ENCODE results near the gene MAPK8IP3. TPM values are rescaled to one million over a fixed set of nuclear protein-coding genes. Genes with fewer than 3 reads are reported as not detected.

MAPK8IP3 gene
- total RNA-seq, 1 donor from 2014 or later, result 46.1 TPM

GRCh38 chr16:1812732-1813163 is 106.8 kb downstream of the MAPK8IP3 start:
- DNase-seq, result no peak

GRCh38 chr16:1815461-1815860 is 109.5 kb downstream of the MAPK8IP3 start:
- DNase-seq, result no peak

GRCh38 chr16:1816396-1817275 is 110.6 kb downstream of the MAPK8IP3 start:
- no peak for DNase-seq

- DNase-seq, result no peak
Measured at GRCh38 chr16:1817276-1817589, 111.2 kb downstream of the MAPK8IP3 start.

GRCh38 chr16:1817716-1818115 is 111.7 kb downstream of the MAPK8IP3 start:
- DNase-seq, result no peak

- DNase-seq, result no peak
Measured at GRCh38 chr16:1818204-1818872, 112.3 kb downstream of the MAPK8IP3 start.

- DNase-seq, result no peak
Measured at GRCh38 chr16:1818873-1819525, 113.0 kb downstream of the MAPK8IP3 start.

GRCh38 chr16:1819611-1820010 is 113.6 kb downstream of the MAPK8IP3 start:
- no peak for DNase-seq

Small RNA genes lying within 50 kb of the gene (small RNA-seq; reads per million reads assigned to genes)
- 0.12 reads per million for gene MIR3177 (ENCODE audit: low replicate concordance)

Other genes starting within 250 kb of the MAPK8IP3 start
- gene CLCN7, start 231.2 kb upstream of the MAPK8IP3 start, total RNA-seq, result 34.8 TPM
- 0.10 TPM for gene PTX4, start 217.3 kb upstream of the MAPK8IP3 start, total RNA-seq
- gene TELO2, start 212.8 kb upstream of the MAPK8IP3 start, total RNA-seq, result 19.4 TPM
- gene TMEM204, start 172.5 kb upstream of the MAPK8IP3 start, total RNA-seq, result 6.2 TPM
- 15.9 TPM for gene IFT140, start 94.1 kb upstream of the MAPK8IP3 start, total RNA-seq
- gene CRAMP1, start 93.8 kb upstream of the MAPK8IP3 start, total RNA-seq, result 11.3 TPM
- gene JPT2, start 27.9 kb upstream of the MAPK8IP3 start, total RNA-seq, result 26.9 TPM
- 18.1 TPM for gene NME3, start 65.3 kb downstream of the MAPK8IP3 start, total RNA-seq
- 5.5 TPM for gene EME2, start 66.6 kb downstream of the MAPK8IP3 start, total RNA-seq
- 23.5 TPM for gene MRPS34, start 66.9 kb downstream of the MAPK8IP3 start, total RNA-seq
- 32.7 TPM for gene SPSB3, start 76.4 kb downstream of the MAPK8IP3 start, total RNA-seq
- gene NUBP2, start 76.8 kb downstream of the MAPK8IP3 start, total RNA-seq, result 26.0 TPM
- gene IGFALS, start 87.5 kb downstream of the MAPK8IP3 start, total RNA-seq, result not detected
- 31.1 TPM for gene HAGH, start 120.6 kb downstream of the MAPK8IP3 start, total RNA-seq
- 26.0 TPM for gene FAHD1, start 121.0 kb downstream of the MAPK8IP3 start, total RNA-seq
- 0.39 TPM for gene MEIOB, start 166.0 kb downstream of the MAPK8IP3 start, total RNA-seq
- gene HS3ST6, start 212.2 kb downstream of the MAPK8IP3 start, total RNA-seq, result 4.3 TPM
- 9.2 TPM for gene MSRB1, start 237.0 kb downstream of the MAPK8IP3 start, total RNA-seq
- gene RPL3L, start 248.5 kb downstream of the MAPK8IP3 start, total RNA-seq, result 14.2 TPM